A673 (cell line): ENCODE measurements around the gene SOST. TPM values are rescaled to one million over a fixed set of nuclear protein-coding genes. Genes with fewer than 3 reads are reported as not detected.
A peak's percentile ranks its signal among the peaks of the same experiment; 100 is the strongest.

Experiments used
- BruUV-seq: library from RNA; stranded (reverse); fragments of 400-500 nt; replicated peaks from 2 replicates; lab custom pipeline; 2021; lab: Mats Ljungman, UMichigan
- CTCF ChIA-PET: fragments of 300-600 bp; sonication (Branson Sonifier 250); formaldehyde crosslinking; loops from one replicate; lab custom pipeline; 2022; ENCODE audit warnings: antibody characterized with exemption; lab: Charles Lee
- POLR2A ChIA-PET: fragments of 300-600 bp; sonication (Branson Sonifier 250); formaldehyde crosslinking; loops from one replicate; lab custom pipeline; 2022; ENCODE audit warnings: antibody characterized with exemption; ENCODE audit not compliant: low non-redundant PET; lab: Charles Lee
- DNase-seq: peaks from one replicate; pipeline ENCODE4 v3.0.0-alpha.2; 2015; ENCODE audit warnings: low spot score
- H3K27ac ChIP-seq: fragments of 200-600 bp; sonication (generic); 2 replicates; pipeline ENCODE4 v1.5.1; 2016; ENCODE audit warnings: mixed run types, low read depth, mild to moderate bottlenecking, mixed read lengths, antibody characterized with exemption, low read length; ENCODE audit not compliant: poor library complexity, severe bottlenecking
- H3K27me3 ChIP-seq: fragments of 200-600 bp; sonication (generic); replicated peaks from 2 replicates; pipeline ENCODE4 v1.6.1; 2017; ENCODE audit warnings: mixed run types, low read depth, mild to moderate bottlenecking, mixed read lengths, antibody characterized with exemption, low read length; ENCODE audit not compliant: insufficient read depth, poor library complexity
- H3K36me3 ChIP-seq: fragments of 200-600 bp; sonication (generic); 2 replicates; pipeline ENCODE4 v1.6.1; 2016; ENCODE audit warnings: mixed run types, mild to moderate bottlenecking, mixed read lengths, antibody characterized with exemption, low read length; ENCODE audit not compliant: insufficient read depth, poor library complexity, severe bottlenecking
- H3K4me1 ChIP-seq: fragments of 200-600 bp; sonication (generic); 2 replicates; pipeline ENCODE4 v1.6.1; 2017; ENCODE audit warnings: mixed run types, mild to moderate bottlenecking, mixed read lengths, antibody characterized with exemption, low read length; ENCODE audit not compliant: insufficient read depth, poor library complexity, severe bottlenecking
- H3K4me3 ChIP-seq: fragments of 200-600 bp; sonication (generic); 2 replicates; pipeline ENCODE4 v1.5.1; 2016; ENCODE audit warnings: low read depth, mixed run types, mild to moderate bottlenecking, mixed read lengths, low read length; ENCODE audit not compliant: poor library complexity, severe bottlenecking
- H3K9me3 ChIP-seq: fragments of 200-600 bp; sonication (generic); 2 replicates; pipeline ENCODE4 v1.6.1; 2016; ENCODE audit warnings: mixed run types, low read depth, mild to moderate bottlenecking, mixed read lengths, antibody characterized with exemption, low read length; ENCODE audit not compliant: poor library complexity, severe bottlenecking
- EZH2 ChIP-seq: fragments of 200-600 bp; sonication (generic); IDR thresholded peaks from 2 replicates; pipeline ENCODE4 v1.6.1; 2017; ENCODE audit warnings: borderline replicate concordance, low read depth, mild to moderate bottlenecking, mixed read lengths, antibody characterized with exemption, low read length; ENCODE audit not compliant: poor library complexity, severe bottlenecking
- intact Hi-C: fragments of 100-400 bp; cut with micrococcal nuclease; formaldehyde crosslinking; loops from one replicate; pipeline ENCODE4 v1.10.0; 2022; ENCODE audit not compliant: unreplicated experiment
- total RNA-seq: library from RNA; stranded (reverse); gene quantifications from 2 replicates; pipeline ENCODE4 v1.2.3, GENCODE V29; 2021
- TF ChIP-seq, protein P1 (sequence below): fragments of 300-800, 200-600 bp; sonication (generic); conservative IDR thresholded peaks from 2 replicates; pipeline ENCODE4 v1.5.1; 2017; ENCODE audit warnings: low read depth, mild to moderate bottlenecking, antibody characterized with exemption, low read length, moderate library complexity, mixed read lengths

The SOST gene
- total RNA-seq, 1 experiment from 2014 or later, result not detected

DNA sequence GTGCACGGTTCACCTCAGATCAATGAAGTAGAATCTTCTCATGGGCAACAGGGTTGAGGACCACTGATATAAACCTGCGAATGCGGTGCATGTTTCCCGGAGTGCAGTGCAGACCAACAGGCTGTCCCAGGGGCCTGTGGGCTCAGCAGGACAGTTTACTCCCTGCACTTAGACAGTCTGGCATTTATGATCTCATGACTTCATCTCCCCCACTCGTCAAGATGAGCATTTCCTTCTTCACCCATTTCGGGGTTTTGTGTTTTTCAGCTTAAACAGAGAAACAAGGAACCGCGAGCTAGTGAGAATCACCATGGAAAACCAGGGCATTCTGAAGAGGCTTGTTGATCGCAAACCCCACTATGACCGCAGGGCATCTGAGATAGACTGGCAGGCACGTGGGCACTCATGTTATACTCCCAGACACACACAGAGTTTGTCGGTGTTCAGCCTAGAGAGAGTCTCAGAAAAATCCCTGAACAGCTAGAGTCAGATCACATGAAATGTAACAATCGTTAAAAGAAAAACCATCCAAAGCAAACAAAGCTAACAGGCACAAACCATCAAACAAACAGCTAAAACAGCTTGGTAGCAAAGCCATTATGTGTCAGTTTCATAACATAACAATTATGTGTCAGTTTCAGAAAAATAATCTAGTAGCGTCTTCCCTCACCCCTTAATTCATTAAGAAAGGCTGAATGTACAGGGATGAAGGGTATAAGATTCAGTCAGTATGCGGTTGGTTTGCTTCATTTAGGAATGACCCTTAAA, 24.5 kb upstream of the SOST start:
- no peaks in the 10 kb centered on the region for H3K9me3 ChIP-seq
- H3K36me3 ChIP-seq, result no peaks in the 10 kb centered on the region
- no peak overlapping the region for H3K4me3 ChIP-seq
- intact Hi-C loops, result no loop called here
- ChIA-PET POLR2A (no interaction called here), CTCF (no interaction called here)
- no peaks in the 10 kb centered on the region for H3K27me3 ChIP-seq
- H3K4me1 ChIP-seq, result peaks cover 8% of the 10 kb centered on the region
- no peak for DNase-seq
- TF ChIP-seq, protein P1, sequence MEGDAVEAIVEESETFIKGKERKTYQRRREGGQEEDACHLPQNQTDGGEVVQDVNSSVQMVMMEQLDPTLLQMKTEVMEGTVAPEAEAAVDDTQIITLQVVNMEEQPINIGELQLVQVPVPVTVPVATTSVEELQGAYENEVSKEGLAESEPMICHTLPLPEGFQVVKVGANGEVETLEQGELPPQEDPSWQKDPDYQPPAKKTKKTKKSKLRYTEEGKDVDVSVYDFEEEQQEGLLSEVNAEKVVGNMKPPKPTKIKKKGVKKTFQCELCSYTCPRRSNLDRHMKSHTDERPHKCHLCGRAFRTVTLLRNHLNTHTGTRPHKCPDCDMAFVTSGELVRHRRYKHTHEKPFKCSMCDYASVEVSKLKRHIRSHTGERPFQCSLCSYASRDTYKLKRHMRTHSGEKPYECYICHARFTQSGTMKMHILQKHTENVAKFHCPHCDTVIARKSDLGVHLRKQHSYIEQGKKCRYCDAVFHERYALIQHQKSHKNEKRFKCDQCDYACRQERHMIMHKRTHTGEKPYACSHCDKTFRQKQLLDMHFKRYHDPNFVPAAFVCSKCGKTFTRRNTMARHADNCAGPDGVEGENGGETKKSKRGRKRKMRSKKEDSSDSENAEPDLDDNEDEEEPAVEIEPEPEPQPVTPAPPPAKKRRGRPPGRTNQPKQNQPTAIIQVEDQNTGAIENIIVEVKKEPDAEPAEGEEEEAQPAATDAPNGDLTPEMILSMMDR, result no peak
- TF ChIP-seq EZH2, result no peak
- no TSS peak for BruUV-seq
- H3K27ac ChIP-seq, result no peak overlapping the region

DNA sequence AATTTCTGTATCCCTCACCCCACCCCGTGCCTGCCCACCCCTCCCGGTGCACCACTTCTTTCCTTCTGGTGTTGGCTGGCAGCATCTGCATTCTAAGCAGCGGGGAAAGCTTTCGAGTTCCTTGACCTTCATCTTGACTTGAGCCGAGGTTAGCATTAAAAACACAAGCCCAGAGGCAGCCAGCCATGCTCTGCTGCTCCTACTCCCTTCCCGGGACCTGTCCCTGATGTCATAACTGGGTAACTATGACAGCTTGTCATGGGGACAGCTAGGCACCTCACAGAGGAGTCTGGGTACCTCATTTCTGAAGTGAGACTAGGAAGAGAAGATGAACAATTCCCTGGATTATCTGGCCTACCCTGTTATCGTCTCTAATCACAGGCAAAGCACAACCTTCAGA, 21.5 kb upstream of the SOST start, which contains the start of gene CFAP97D1:
Gene CFAP97D1, plus strand, starts transcription at position 301 of the 400 bp plus-strand sequence. Its CDS starts 28 bp downstream, at position 329.
- H3K4me3 ChIP-seq, result peak within 1 kb of the TSS; percentile 74
- CTCF ChIA-PET, result no interaction called here
- no peaks in the 10 kb centered on the region for H3K27me3 ChIP-seq
- no peaks in the 10 kb centered on the region for H3K9me3 ChIP-seq
- H3K36me3 ChIP-seq, result no peaks in the 10 kb centered on the region
- TF ChIP-seq EZH2, result no peak
- TF ChIP-seq, protein P1, result no peak
- no peak within 1 kb of the TSS for H3K27ac ChIP-seq
- no peaks in the 10 kb centered on the region for H3K4me1 ChIP-seq
- BruUV-seq, result no TSS peak
- intact Hi-C loops, result no loop called here
- POLR2A ChIA-PET, result no interaction called here
- DNase-seq, result no peak

DNA sequence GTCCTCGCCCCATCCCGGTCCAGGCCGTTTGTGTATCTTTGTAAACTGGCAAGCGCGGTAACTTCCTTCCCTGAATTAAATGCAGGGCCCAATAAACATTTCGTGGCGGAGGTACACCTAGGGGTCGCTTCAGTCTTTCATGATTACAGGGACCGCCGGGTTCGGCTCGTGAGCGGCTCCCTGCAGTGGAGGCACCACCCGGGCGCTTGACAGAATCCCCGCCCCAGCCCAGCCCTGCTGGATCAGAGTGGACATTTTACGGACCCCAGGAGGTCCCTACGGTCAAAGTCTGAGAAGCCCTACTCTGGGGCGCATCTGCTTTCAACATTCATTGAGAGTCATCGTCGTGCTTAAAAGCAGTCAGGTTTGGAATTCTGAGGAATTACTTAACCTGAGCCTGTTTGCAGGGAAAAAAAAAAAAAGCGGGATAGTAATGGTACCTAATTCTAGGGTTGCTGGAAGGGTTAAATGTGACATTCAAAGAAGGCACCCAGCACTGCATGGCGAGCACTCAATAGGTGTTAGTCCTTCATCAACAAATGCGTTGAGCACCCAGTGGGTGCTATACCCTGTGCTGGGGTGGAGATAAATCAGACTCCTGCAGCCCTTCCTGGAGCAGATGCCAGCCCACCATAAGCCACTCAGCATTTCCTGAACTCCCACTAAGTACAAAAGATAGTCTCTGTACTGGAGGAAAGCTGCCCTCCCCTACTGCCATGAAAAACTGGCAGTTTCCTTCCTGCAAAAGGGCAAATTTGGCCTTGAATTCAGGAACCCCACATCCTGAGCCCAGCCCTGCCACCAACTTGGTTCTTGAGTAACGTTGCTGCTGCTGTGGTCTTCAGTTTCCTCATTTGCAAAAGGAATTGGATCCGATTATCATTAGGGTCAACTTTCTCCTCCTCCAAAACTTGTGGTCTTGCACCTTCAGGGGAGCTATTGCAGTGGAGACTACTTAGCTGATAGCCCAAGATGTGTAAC, 20.8 kb upstream of the SOST start:
- ChIA-PET POLR2A (no interaction called here), CTCF (no interaction called here)
- no peaks in the 10 kb centered on the region for H3K27me3 ChIP-seq
- peak; percentile 48 for DNase-seq
- BruUV-seq, result no TSS peak
- H3K9me3 ChIP-seq, result no peaks in the 10 kb centered on the region
- H3K4me3 ChIP-seq, result peak overlapping the region; percentile 74
- H3K4me1 ChIP-seq, result no peaks in the 10 kb centered on the region
- intact Hi-C loops, result no loop called here
- TF ChIP-seq EZH2, result no peak
- TF ChIP-seq, protein P1, result peak; percentile 25; the same call in 1 of the 2 replicates
- no peaks in the 10 kb centered on the region for H3K36me3 ChIP-seq
- no peak overlapping the region for H3K27ac ChIP-seq
